Testis (tissue), 3 donors: ENCODE data around the gene SKI. TPM values are rescaled to one million over a fixed set of nuclear protein-coding genes. Genes with fewer than 3 reads are reported as not detected.

ENCODE experiments used
- DNase-seq: peaks from one replicate; pipeline ENCODE4 v3.0.0-alpha.2; 2019
- H3K27ac ChIP-seq, 2 donors: fragments of 200-600 bp; sonication (generic); one replicate each; pipeline ENCODE4 v1.5.1; 2019
- H3K27me3 ChIP-seq: fragments of 200-600 bp; sonication (generic); one replicate; pipeline ENCODE4 v1.5.1; 2019
- H3K36me3 ChIP-seq: fragments of 200-600 bp; sonication (generic); one replicate; pipeline ENCODE4 v1.5.1; 2017; ENCODE audit warnings: low read depth; ENCODE audit errors: missing control alignments
- H3K4me1 ChIP-seq: fragments of 200-600 bp; sonication (generic); one replicate; pipeline ENCODE4 v1.5.1; 2019
- H3K4me3 ChIP-seq, 2 donors: fragments of 200-600 bp; sonication (generic); one replicate each; pipeline ENCODE4 v1.5.1; 2017 to 2019
- H3K9me3 ChIP-seq: fragments of 200-600 bp; sonication (generic); one replicate; pipeline ENCODE4 v1.5.1; 2017
- CTCF ChIP-seq, 3 experiments: fragments of 450-650 bp in 2 of 3; fragments of 200-600 bp in 1 of 3; sonication (generic) in 1 of 3; IDR thresholded peaks; one replicate each; pipeline ENCODE4 v1.5.1; 2016 to 2019; ENCODE audit warnings: antibody characterized with exemption in 3 of 3, mild to moderate bottlenecking in 2 of 3, moderate library complexity in 1 of 3
- POLR2A ChIP-seq: fragments of 450-650 bp; IDR thresholded peaks from one replicate; pipeline ENCODE4 v1.6.1; 2017; ENCODE audit warnings: antibody characterized with exemption, mild to moderate bottlenecking, moderate library complexity
- WGBS, 2 donors: methylation state at CpG; one replicate each; pipeline ENCODE4 v1.1.5; 2018; 5-methylcytosine and 5-hydroxymethylcytosine counted together
- intact Hi-C: fragments of 100-400 bp; cut with DNase I; formaldehyde crosslinking; loops from one replicate; pipeline ENCODE4 v1.15.1; 2023; ENCODE audit warnings: low total_unique reads
- polyA plus RNA-seq: library from polyadenylated mRNA; stranded (reverse); fragments of 350-450 nt; fragmentation: Illumina TruSeq; extraction: RNeasy Lipid Tissue Mini Kit (QIAGEN cat#74804); gene quantifications from one replicate; pipeline ENCODE4 v1.2.3, GENCODE V29; 2014; ENCODE audit warnings: low read depth, low replicate concordance; ENCODE audit not compliant: insufficient read depth
- total RNA-seq, 2 donors: library from RNA; depleted of rRNA; stranded (reverse); fragments of >200 nt; gene quantifications; one replicate each; pipeline ENCODE4 v1.2.3, GENCODE V29; 2016

SKI gene
- total and polyA plus RNA-seq, 3 donors from 2014 or later, result 40.2 to 87.1 (median 85.7) TPM

GRCh38 chr1:2181271-2181670 lies 46.8 kb upstream of the SKI start:
- Histone ChIP-seq H3K9me3 (no peaks in the 10 kb centered on the region), H3K36me3 (no peaks in the 10 kb centered on the region), H3K4me1 (peaks cover 5% of the 10 kb centered on the region), H3K27me3 (no peaks in the 10 kb centered on the region), H3K4me3 (no peak overlapping the region), H3K27ac (no peak overlapping the region)
- intact Hi-C loops, result no loop called here
- no peak for TF ChIP-seq POLR2A
- no peak for TF ChIP-seq CTCF (IDR thresholded peaks at IDR 0.05)
- DNase-seq, result no peak
- 92% methylated on average over 14 of the region's 14 CpGs for WGBS, 2 donors

- WGBS, 2 donors, result 79 to 95% methylated on average over 11 of the region's 11 CpGs
- no peak overlapping the region for H3K27ac ChIP-seq
- H3K4me3 ChIP-seq, result no peak overlapping the region
- H3K9me3 ChIP-seq, result no peaks in the 10 kb centered on the region
- no peak for DNase-seq
- H3K36me3 ChIP-seq, result no peaks in the 10 kb centered on the region
- H3K4me1 ChIP-seq, result peaks cover under 1% of the 10 kb centered on the region
- TF ChIP-seq CTCF (IDR thresholded peaks at IDR 0.05) (no peak), POLR2A (no peak)
- intact Hi-C loops, result no loop called here
- H3K27me3 ChIP-seq, result no peaks in the 10 kb centered on the region
These were observed 46.4 kb upstream of the SKI start for GRCh38 chr1:2181752-2182151.

GRCh38 chr1:2182376-2182775 lies 45.7 kb upstream of the SKI start:
- no peak overlapping the region for H3K27ac ChIP-seq
- no peak for DNase-seq
- H3K27me3 ChIP-seq, result no peaks in the 10 kb centered on the region
- TF ChIP-seq CTCF (IDR thresholded peaks at IDR 0.05), result no peak
- no peak for TF ChIP-seq POLR2A
- no peak overlapping the region for H3K4me3 ChIP-seq
- H3K4me1 ChIP-seq, result no peaks in the 10 kb centered on the region
- WGBS, 2 donors, result 95 to 97% methylated on average over 13 of the region's 13 CpGs
- intact Hi-C loops, result no loop called here
- no peaks in the 10 kb centered on the region for H3K9me3 ChIP-seq
- H3K36me3 ChIP-seq, result no peaks in the 10 kb centered on the region

- Histone ChIP-seq H3K27me3 (no peaks in the 10 kb centered on the region), H3K9me3 (no peaks in the 10 kb centered on the region), H3K4me3 (no peak overlapping the region), H3K4me1 (no peaks in the 10 kb centered on the region), H3K27ac (no peak overlapping the region), H3K36me3 (no peaks in the 10 kb centered on the region)
- no peak for DNase-seq
- no peak for TF ChIP-seq POLR2A
- no peak for TF ChIP-seq CTCF (IDR thresholded peaks at IDR 0.05)
- intact Hi-C loops, result no loop called here
- 80 to 95% methylated on average over 2 to 15 of the region's 15 CpGs for WGBS, 2 donors
These were observed 44.2 kb upstream of the SKI start for GRCh38 chr1:2183937-2184334.

GRCh38 chr1:2184531-2184930 lies 43.6 kb upstream of the SKI start:
- WGBS, 2 donors, result 90 to 91% methylated on average over 16 to 18 of the region's 18 CpGs
- Histone ChIP-seq H3K27me3 (no peaks in the 10 kb centered on the region), H3K9me3 (no peaks in the 10 kb centered on the region), H3K36me3 (no peaks in the 10 kb centered on the region), H3K27ac (no peak overlapping the region), H3K4me1 (no peaks in the 10 kb centered on the region), H3K4me3 (no peak overlapping the region)
- TF ChIP-seq POLR2A, result no peak
- TF ChIP-seq CTCF (IDR thresholded peaks at IDR 0.05), result no peak
- DNase-seq, result no peak
- intact Hi-C loops, result no loop called here
